ENCODE measurements around the gene MED1. TPM values are rescaled to one million over a fixed set of nuclear protein-coding genes. Genes with fewer than 3 reads are reported as not detected.

The MED1 gene
- total and polyA plus RNA-seq, 3 experiments from 2014 or later, result 22.0 to 87.3 (median 85.1) TPM

- Histone ChIP-seq H3K9me3 (ENCODE audit: low read length) (no peaks in the 10 kb centered on the region), H3K27me3 (ENCODE audit: insufficient read depth, low read length, poor library complexity, severe bottlenecking) (no peaks in the 10 kb centered on the region), H3K36me3 (ENCODE audit: insufficient read depth, low read length) (peaks cover 5% of the 10 kb centered on the region), H3K4me3 (ENCODE audit: low read length) (peak overlapping the region; percentile 76), H3K4me1 (ENCODE audit: insufficient read depth, low read length) (peaks cover 17% of the 10 kb centered on the region), H3K27ac (ENCODE audit: low read depth, low read length) (peak overlapping the region; percentile 79)
- Mint-ChIP-seq H3K9me3 (peaks cover 0 to 2% (median 0%) of the 10 kb centered on the region in 5 donors), H3K36me3 (peaks cover 0 to 24% (median 0%) of the 10 kb centered on the region in 3 donors), H3K4me1 (peaks cover 30 to 42% (median 38%) of the 10 kb centered on the region in 3 donors), H3K4me3 (peak overlapping the region; percentile 93 to 99 (median 97)), H3K27ac (peak overlapping the region; percentile 91 to 99 (median 96)), H3K27me3 (peaks cover 0 to 5% of the 10 kb centered on the region in 2 donors)
- ChIA-PET CTCF (interaction anchor here (0.7 to 1.1 kb wide), 2 partner anchors 17 to 620 kb away, joined by 3 read pairs; no protein-coding TSS in a partner anchor), POLR2A (interaction anchor here (0.5 to 1.1 kb wide), 7 partner anchors 17 to 534 kb away, joined by 3 to 5 read pairs (median 4); partner anchors contain the start of genes CDK12 and MED1)
- peak; percentile 77 to 88 (median 79) for DNase-seq
Measured at GRCh38 chr17:39402244-39402889, 48.7 kb downstream of the MED1 start.

GRCh38 chr17:39401412-39402243 lies 49.4 kb downstream of the MED1 start, which contains the start of gene FBXL20:
FBXL20 (minus strand) TSS chr17:39401626; CDS start chr17:39401402, 224 bp downstream.
- peak within 1 kb of the TSS; percentile 92 to 99 (median 96) for H3K27ac Mint-ChIP-seq
- H3K36me3 Mint-ChIP-seq, result peaks cover 0 to 23% (median 0%) of the 10 kb centered on the region in 3 donors
- H3K9me3 ChIP-seq (ENCODE audit: low read length), result no peaks in the 10 kb centered on the region
- H3K27ac ChIP-seq (ENCODE audit: low read depth, low read length), result peak within 1 kb of the TSS; percentile 79
- peaks cover 35 to 48% (median 45%) of the 10 kb centered on the region in 3 donors for H3K4me1 Mint-ChIP-seq
- peaks cover 0 to 2% (median 0%) of the 10 kb centered on the region in 5 donors for H3K9me3 Mint-ChIP-seq
- ChIA-PET CTCF (interaction anchor here (1.1 kb wide), 2 partner anchors 15 to 18 kb away, joined by 3 read pairs; no protein-coding TSS in a partner anchor), POLR2A (interaction anchor here (0.6 to 1.1 kb wide), 4 partner anchors 18 to 248 kb away, joined by 3 to 6 read pairs (median 4); partner anchors contain the start of gene CDK12)
- H3K27me3 ChIP-seq (ENCODE audit: insufficient read depth, low read length, poor library complexity, severe bottlenecking), result no peaks in the 10 kb centered on the region
- H3K4me3 Mint-ChIP-seq, result peak within 1 kb of the TSS; percentile 93 to 99 (median 97)
- peak within 1 kb of the TSS; percentile 76 for H3K4me3 ChIP-seq (ENCODE audit: low read length)
- peak; percentile 88 to 96 (median 90) for DNase-seq
- peaks cover 5% of the 10 kb centered on the region for H3K36me3 ChIP-seq (ENCODE audit: insufficient read depth, low read length)
- peaks cover 17% of the 10 kb centered on the region for H3K4me1 ChIP-seq (ENCODE audit: insufficient read depth, low read length)
- H3K27me3 Mint-ChIP-seq, result peaks cover 0 to 5% of the 10 kb centered on the region in 2 donors

DNA sequence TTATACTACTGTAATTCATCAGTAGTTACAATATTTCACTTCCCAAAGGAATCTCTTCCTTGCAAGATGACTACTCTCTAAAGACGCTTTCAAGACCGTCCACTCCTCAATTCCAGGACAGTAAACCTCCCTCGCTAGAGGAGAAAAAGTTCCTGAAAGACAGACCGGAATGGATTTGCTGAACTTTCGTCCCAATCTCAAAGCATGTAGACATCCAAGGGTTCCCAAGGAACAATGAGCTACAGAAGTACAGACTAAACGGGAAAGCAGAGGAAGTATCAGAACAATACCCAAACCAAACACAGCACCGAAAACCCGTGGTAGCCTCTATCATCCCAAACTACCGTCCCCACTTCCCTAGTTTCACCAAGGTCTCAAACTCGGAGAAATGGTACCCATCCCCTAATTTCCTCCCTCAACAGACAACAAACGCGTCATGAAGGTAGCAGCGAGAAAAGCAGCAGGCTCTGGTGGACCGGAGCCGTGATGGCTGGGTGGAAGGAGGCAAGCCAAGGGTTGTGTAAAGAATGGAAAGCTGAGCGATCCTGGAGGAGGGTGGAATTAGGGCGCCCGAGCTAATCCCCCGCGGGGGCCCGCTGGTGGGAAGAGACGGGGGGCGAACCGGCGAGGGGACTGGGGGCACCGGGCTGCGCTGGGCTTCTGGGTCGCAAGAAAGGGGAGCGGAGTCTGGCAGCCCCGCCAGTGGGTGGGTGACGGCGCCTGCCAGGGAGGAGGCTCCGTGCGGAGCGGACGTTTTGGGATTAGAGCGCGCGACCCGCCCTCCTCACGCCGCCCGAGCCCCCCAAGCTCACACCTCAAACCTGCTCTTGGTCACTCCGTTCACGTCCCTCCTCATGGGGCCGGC lies 50.3 kb downstream of the MED1 start:
- peak in 4 of 5 donors; percentile 1 to 52 (median 16) for DNase-seq
- Histone ChIP-seq H3K36me3 (ENCODE audit: insufficient read depth, low read length) (peaks cover 5% of the 10 kb centered on the region), H3K27me3 (ENCODE audit: insufficient read depth, low read length, poor library complexity, severe bottlenecking) (no peaks in the 10 kb centered on the region), H3K27ac (ENCODE audit: low read depth, low read length) (peak overlapping the region; percentile 79), H3K4me1 (ENCODE audit: insufficient read depth, low read length) (peaks cover 17% of the 10 kb centered on the region), H3K4me3 (ENCODE audit: low read length) (peak overlapping the region; percentile 76), H3K9me3 (ENCODE audit: low read length) (no peaks in the 10 kb centered on the region)
- H3K27ac Mint-ChIP-seq, result peak overlapping the region; percentile 92 to 97 (median 94)
- CTCF ChIA-PET, result interaction anchor here (1.1 kb wide), 1 partner anchor 15 kb away, joined by 3 read pairs; no protein-coding TSS in a partner anchor
- peaks cover 0 to 5% of the 10 kb centered on the region in 2 donors for H3K27me3 Mint-ChIP-seq
- H3K4me3 Mint-ChIP-seq, result peak overlapping the region; percentile 93 to 99 (median 97)
- peaks cover 35 to 49% (median 49%) of the 10 kb centered on the region in 3 donors for H3K4me1 Mint-ChIP-seq
- H3K36me3 Mint-ChIP-seq, result peaks cover 0 to 21% (median 0%) of the 10 kb centered on the region in 3 donors
- POLR2A ChIA-PET, result interaction anchor here (0.5 to 0.8 kb wide), 4 partner anchors 28 to 61 kb away, joined by 3 to 6 read pairs (median 4); partner anchors contain the start of gene CDK12
- peaks cover 0 to 2% (median 0%) of the 10 kb centered on the region in 5 donors for H3K9me3 Mint-ChIP-seq

GRCh38 chr17:39399791-39400190 lies 51.3 kb downstream of the MED1 start:
- H3K4me1 Mint-ChIP-seq, result peaks cover 38 to 55% (median 49%) of the 10 kb centered on the region in 3 donors
- no peak for DNase-seq
- Histone ChIP-seq H3K36me3 (ENCODE audit: insufficient read depth, low read length) (no peaks in the 10 kb centered on the region), H3K4me3 (ENCODE audit: low read length) (no peak overlapping the region), H3K4me1 (ENCODE audit: insufficient read depth, low read length) (peaks cover 17% of the 10 kb centered on the region), H3K9me3 (ENCODE audit: low read length) (no peaks in the 10 kb centered on the region), H3K27me3 (ENCODE audit: insufficient read depth, low read length, poor library complexity, severe bottlenecking) (no peaks in the 10 kb centered on the region), H3K27ac (ENCODE audit: low read depth, low read length) (no peak overlapping the region)
- peaks cover 0 to 5% of the 10 kb centered on the region in 2 donors for H3K27me3 Mint-ChIP-seq
- peak overlapping the region; percentile 93 to 99 (median 97) for H3K4me3 Mint-ChIP-seq
- ChIA-PET POLR2A (no interaction called here), CTCF (interaction anchor here (0.9 to 1.2 kb wide), 2 partner anchors 24 to 89 kb away, joined by 3 read pairs; no protein-coding TSS in a partner anchor)
- peaks cover 0 to 2% (median 0%) of the 10 kb centered on the region in 5 donors for H3K9me3 Mint-ChIP-seq
- peaks cover 0 to 19% (median 2%) of the 10 kb centered on the region in 3 donors for H3K36me3 Mint-ChIP-seq
- peak overlapping the region in 6 of 8 donors; percentile 92 to 97 (median 94) for H3K27ac Mint-ChIP-seq

DNA sequence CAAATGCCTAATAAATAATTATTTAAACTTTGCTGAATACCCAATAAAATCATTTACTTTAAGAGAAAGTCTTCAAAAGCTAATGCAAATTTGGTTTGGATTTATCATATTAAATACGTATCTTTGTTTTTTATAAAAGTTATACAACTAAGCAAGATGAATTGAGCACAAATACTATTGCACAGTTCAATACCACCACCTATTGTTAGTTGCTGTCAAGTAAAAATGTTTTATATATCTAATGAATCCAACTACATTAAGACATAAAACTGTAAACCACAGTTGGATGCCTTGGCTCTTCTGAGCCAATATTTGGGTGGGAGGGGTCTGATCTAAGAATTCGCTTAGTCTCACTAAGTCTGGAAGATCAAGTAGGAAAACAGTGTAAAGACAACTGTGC lies 57.3 kb downstream of the MED1 start:
- ChIA-PET POLR2A (no interaction called here), CTCF (no interaction called here)
- no peaks in the 10 kb centered on the region for H3K9me3 Mint-ChIP-seq
- no peaks in the 10 kb centered on the region for H3K4me1 ChIP-seq (ENCODE audit: insufficient read depth, low read length)
- H3K27me3 Mint-ChIP-seq, result no peaks in the 10 kb centered on the region
- H3K27ac Mint-ChIP-seq, result no peak overlapping the region
- H3K4me3 Mint-ChIP-seq, result peak overlapping the region in 1 of 7 donors; percentile 68
- H3K4me3 ChIP-seq (ENCODE audit: low read length), result no peak overlapping the region
- no peaks in the 10 kb centered on the region for H3K36me3 ChIP-seq (ENCODE audit: insufficient read depth, low read length)
- no peak overlapping the region for H3K27ac ChIP-seq (ENCODE audit: low read depth, low read length)
- H3K9me3 ChIP-seq (ENCODE audit: low read length), result no peaks in the 10 kb centered on the region
- H3K27me3 ChIP-seq (ENCODE audit: insufficient read depth, low read length, poor library complexity, severe bottlenecking), result no peaks in the 10 kb centered on the region
- H3K4me1 Mint-ChIP-seq, result peaks cover 21 to 58% (median 29%) of the 10 kb centered on the region in 3 donors
- peaks cover 0 to 15% (median 5%) of the 10 kb centered on the region in 3 donors for H3K36me3 Mint-ChIP-seq
- DNase-seq, result peak in 1 of 5 donors; percentile 0

GRCh38 chr17:39391448-39391847 lies 59.6 kb downstream of the MED1 start:
- Histone ChIP-seq H3K4me3 (ENCODE audit: low read length) (no peak overlapping the region), H3K36me3 (ENCODE audit: insufficient read depth, low read length) (no peaks in the 10 kb centered on the region), H3K9me3 (ENCODE audit: low read length) (no peaks in the 10 kb centered on the region), H3K27me3 (ENCODE audit: insufficient read depth, low read length, poor library complexity, severe bottlenecking) (no peaks in the 10 kb centered on the region), H3K4me1 (ENCODE audit: insufficient read depth, low read length) (no peaks in the 10 kb centered on the region), H3K27ac (ENCODE audit: low read depth, low read length) (no peak overlapping the region)
- Mint-ChIP-seq H3K27me3 (no peaks in the 10 kb centered on the region), H3K36me3 (peaks cover 0 to 21% (median 10%) of the 10 kb centered on the region in 3 donors), H3K4me1 (peaks cover 13 to 44% (median 18%) of the 10 kb centered on the region in 3 donors), H3K27ac (no peak overlapping the region), H3K4me3 (no peak overlapping the region), H3K9me3 (no peaks in the 10 kb centered on the region)
- DNase-seq, result no peak
- CTCF ChIA-PET, result no interaction called here
- POLR2A ChIA-PET, result no interaction called here

DNA sequence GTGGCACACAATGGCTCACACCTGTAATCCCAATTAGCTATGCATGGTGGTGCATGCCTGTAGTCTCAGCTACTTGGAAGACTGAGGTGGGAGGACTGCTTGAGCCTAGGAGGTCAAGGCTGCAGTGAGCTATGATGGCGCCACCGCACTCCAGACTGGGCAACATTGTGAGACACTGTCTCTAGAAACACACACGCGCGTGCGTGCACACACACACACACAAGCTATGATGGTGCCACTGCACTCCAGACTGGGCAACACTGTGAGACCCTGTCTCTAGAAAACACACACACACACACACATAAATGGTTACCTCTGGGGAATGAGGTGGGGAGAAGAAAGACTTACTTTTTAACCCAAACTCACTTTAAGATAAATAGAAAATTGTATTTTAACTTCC lies 66.0 kb downstream of the MED1 start:
- CTCF ChIA-PET, result no interaction called here
- Mint-ChIP-seq H3K9me3 (no peaks in the 10 kb centered on the region), H3K27ac (peak overlapping the region in 1 of 8 donors; percentile 63), H3K27me3 (no peaks in the 10 kb centered on the region), H3K36me3 (peaks cover 0 to 28% (median 13%) of the 10 kb centered on the region in 3 donors), H3K4me3 (no peak overlapping the region), H3K4me1 (peaks cover 12 to 33% (median 28%) of the 10 kb centered on the region in 3 donors)
- H3K27ac ChIP-seq (ENCODE audit: low read depth, low read length), result no peak overlapping the region
- no peaks in the 10 kb centered on the region for H3K4me1 ChIP-seq (ENCODE audit: insufficient read depth, low read length)
- H3K4me3 ChIP-seq (ENCODE audit: low read length), result no peak overlapping the region
- no peak for DNase-seq
- no peaks in the 10 kb centered on the region for H3K36me3 ChIP-seq (ENCODE audit: insufficient read depth, low read length)
- no peaks in the 10 kb centered on the region for H3K9me3 ChIP-seq (ENCODE audit: low read length)
- POLR2A ChIA-PET, result no interaction called here
- H3K27me3 ChIP-seq (ENCODE audit: insufficient read depth, low read length, poor library complexity, severe bottlenecking), result no peaks in the 10 kb centered on the region
